ENCODE data around the gene LRRK1.

Gene LRRK1

DNA sequence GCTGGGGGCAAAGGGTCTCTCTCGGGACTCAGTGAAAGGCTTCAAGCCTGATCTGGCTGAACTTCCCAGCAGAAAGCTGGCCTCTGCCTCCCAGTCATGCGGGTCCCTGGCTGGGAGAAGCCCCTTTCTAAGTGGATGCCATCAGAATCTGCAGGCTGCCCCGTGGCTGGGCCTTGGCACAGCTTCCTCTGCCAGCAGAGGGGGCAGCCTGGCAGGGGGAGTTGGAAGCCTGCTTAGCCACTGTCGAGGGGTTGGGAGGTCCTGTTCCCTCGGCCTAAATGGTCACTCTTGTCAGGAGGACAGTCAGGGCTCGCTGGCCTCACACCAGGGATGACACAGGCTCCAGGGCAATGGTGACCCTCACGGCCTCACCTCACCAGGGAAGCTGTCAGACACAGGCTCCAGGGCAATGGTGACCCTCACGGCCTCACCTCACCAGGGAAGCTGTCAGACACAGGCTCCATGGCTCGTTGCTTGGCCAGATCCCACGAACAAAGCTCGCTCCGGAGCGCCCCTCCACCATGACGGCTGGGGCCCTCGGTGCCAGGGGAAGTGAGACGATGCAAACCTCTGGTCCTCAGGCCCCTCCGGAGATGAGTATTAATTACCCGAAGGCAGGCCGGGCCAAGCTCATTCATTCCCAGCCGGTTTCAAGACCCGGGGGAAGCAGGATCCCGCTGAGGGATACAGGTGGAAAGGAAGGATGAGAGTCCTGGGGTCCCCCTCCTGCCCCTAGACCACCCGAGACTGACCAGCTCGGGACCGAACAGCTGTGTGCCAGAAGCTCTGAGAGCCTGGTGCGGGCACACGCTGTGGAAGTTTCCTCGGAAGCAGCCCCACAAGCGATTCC, 181.7 kb downstream of the LRRK1 start:
- DNase-seq = no peak

DNA sequence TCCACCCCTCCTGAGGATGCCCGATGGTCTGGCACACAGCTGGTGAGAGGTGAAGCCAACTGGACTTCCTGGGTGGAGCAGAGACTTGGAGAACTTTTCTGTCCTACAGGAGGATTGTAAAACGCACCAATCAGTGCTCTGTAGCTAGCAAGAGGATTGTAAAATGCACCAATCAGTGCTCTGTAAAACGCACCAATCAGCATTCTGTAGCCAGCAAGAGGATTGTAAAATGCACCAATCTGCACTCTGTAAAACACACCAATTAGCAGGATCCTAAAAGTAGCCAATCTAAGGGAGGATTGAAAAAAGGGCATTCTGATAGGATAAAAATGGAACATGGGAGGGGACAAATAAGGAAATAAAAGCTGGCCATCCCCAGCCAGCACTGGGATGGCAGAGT, 182.5 kb downstream of the LRRK1 start:
- no peak for DNase-seq

DNA sequence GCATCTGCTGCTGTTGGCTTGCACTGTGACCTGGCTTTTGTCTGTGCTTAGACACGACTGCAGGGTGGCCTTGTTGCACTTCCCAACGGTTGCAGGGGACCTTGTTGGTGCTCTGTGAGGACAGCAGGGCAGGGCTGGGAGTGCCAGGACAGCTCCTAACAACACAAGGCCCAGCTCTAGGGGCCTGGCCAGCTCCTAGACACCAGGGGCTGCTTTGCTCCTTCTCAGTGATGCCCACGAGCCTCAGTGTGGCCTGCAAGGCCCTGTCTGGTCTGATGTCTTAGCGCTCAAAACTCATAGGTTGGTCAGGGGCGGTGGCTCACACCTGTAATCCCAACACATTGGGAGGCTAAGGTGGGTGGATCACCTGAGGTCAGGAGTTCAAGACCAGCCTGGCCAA, 183.6 kb downstream of the LRRK1 start:
- DNase-seq = no peak

DNA sequence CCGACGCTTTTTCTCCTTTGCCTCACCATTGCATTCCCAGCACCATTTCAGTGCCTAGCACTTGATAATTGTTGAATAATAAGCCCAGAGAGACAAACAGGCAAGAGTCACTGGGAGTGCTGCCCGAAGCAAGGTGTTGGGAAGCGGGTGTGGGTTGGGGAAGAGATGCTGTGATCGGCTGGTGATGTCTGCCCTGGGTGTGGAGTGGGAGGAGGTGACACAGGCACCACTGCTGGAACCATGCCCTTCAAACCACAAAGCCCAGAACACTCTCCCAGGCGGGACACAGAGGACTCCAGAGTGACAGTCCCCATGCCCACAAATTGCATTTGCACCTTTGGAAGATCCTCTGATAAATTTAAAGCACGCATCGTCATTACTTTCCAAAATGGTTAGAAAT, 184.4 kb downstream of the LRRK1 start:
- DNase-seq = no peak

DNA sequence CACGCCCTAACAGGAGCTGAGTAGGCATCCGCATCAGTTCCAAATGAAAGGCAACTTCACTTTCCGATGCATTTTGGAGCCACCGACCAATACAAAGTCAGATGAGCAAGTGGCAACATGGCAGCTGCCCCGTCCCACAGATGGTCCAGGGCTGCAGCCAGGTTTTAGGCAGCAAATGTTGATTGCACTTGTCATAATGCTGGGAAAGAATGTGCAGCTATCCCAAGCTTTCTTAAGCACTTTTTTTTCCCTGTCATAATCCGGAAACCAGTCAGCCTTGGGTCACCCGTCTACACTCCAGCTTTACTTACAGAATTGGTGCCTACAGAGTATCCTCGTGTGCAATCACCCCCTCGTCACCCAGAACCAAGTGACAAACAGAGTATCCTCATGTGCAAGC, 185.0 kb downstream of the LRRK1 start:
- no peak for DNase-seq

DNA sequence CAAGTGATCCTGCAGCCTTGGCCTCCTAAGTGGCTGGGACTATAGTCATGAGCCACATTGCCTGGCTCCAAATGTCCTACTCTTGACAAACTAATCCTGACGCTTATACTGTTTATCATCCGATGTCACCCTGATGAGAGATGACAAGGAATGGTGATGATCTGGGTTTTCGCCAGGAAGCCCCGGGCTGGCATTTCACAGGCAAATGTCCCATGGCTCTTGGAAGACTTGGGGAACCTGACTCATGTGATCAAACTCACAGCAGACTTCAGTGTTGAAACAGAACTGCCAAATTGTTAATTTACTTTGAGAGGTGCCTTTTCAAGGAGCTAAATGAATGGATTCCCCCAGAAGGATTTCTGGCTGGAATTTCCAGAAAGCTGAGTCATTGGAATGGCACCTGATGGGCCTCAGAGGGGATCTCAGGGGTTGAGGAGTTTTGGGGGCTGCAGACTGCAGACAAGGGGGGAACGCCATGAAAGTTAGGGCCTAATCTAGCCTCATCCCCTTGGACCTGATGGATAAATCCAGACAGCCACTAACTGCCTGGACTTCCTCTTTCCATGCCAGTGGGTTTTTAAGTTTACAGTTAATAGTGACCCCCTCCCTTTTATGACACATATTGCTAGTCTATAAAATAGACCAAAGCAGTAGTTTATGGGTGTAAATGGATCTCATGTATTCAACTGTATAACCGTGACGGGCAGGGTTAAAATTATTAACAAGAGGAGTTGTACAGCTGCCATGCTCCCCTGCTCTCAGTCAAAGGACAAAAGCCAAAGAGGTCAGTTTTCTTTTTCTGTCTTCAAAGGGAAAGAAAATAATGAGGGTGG, 186.1 kb downstream of the LRRK1 start:
- DNase-seq = no peak

DNA sequence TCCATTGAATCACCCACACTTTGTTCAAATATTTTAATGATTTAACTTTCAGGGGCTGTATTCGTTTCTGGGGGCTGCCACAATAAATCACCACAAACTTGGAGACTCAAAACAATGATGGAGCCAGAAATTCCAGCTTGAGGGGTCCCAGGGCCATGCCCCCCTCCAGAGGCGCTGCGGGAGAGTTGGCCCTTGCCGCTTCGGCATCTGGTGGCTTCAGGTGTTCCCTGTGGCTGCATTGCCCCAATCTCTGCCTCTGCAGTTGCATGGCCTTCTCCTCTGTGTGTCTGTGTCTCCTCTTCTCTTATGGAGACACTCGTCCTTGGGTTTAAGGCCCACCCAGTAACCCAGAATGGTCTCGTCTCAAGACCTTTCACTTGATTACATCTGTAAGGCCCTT, 187.9 kb downstream of the LRRK1 start:
- DNase-seq = no peak

DNA sequence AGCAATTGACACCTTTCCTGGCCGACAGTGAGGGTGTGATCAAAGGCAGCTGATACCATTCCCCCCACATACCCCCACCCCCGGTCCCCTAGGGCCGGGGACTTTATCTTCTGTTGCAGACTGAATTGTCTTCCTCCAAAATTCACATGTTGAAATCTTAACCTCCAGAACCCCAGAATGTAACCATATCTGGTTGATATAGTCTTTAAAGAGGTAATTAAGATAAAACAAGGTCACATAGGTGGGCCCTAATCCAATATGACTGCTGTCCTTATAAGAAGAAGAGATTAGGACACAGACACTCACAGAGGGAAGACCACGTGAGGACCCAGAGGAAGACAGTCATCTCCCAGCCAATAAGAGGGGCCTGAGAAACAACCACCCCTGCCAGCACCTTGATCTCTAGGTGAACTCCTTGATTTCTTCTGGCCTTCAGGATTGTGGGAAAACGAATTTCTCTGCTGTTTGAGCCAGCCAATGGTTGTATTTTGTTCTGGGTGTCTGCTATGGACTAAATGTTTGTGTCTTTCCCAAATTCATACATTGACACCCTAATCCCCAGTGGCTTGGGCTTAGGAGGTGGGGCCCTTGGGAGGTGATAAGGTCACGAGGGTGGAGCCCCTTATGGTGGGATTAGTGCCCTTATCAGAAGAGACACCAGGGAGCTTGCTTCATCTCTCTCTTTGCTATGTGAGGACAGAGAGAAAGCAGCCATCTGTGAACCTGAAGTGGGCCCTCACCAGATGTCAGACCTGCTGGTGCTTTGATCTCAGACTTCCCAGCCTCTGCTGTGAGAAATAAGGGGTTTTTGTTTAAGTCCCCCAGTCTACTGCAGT, 188.7 kb downstream of the LRRK1 start:
- DNase-seq = no peak

DNA sequence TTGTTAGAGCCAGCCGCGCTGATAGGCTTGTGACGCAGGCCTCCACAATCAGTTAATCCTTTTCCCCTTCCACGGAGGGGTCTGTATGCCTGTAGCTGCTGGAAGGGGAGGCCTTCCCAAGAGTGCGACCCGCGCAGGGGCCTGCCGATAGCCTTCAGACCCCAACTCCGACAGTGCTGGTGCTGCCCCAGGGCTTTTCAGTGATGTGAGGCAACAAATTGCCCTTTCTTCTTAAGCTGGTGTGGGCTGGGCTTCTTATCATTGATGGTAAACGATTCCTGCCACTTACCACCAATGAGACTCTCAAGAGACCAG, 189.3 kb downstream of the LRRK1 start:
- DNase-seq = no peak

DNA sequence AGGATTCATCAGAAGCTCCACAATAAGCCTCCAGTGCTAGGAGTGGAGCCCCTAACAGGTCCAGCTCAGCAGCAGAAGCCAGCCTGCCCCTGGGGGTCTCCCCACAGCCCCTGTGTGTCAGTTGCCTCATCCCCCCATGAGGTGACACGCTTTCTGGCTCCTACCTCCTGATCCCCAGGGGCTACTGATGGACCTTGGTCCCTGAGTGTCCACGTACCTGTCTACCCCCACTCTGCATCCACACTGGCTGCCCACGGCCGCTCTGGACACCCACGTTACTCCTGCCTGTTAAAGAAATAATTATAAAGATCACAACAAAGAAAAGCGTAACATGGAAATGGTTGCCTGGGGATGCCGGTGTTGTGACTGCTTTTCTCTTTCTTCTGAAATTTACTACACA, 189.6 kb downstream of the LRRK1 start:
- no peak for DNase-seq

DNA sequence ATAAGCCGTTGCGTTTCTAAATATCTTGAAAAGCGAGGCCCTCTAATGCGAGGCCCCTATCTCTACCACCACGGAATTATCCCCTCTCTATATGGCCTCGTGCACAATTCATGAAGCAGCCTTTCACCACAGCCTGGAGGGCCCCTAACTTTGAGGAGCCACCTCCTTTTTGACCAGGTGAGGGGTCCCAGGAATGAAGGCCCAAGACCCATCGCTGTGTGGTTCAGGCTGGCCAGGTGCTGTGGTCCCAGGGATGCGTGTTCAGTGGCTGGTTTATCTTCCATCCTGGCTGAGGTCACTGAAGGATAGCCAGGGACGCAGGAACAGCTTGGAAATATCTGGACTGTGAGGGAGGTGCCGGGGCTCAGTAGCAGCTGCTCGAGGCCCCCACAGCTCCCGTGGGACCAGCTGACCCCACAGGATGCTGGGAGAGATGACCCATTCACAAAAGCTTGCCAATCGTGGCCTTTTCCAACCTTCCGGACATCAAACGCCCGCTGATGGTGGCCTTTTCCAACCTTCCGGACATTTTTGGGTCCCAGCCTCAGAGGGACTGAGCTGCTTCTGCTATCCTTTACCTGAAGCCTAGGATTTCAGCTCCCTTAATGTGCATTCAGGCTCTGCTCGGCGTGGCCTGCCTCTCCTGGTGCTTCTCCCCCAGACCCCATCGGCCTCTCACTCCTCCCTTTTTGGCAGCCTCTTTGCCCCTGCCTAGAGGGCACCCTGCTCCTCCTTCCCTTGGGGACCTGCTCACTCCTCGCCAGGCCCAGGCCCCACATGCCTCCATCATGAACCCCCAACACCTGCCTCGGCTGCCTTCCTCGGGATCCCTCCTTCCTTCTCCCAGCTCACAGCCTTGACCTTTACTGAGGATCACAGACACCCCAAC, 191.8 kb downstream of the LRRK1 start:
- no peak for DNase-seq

DNA sequence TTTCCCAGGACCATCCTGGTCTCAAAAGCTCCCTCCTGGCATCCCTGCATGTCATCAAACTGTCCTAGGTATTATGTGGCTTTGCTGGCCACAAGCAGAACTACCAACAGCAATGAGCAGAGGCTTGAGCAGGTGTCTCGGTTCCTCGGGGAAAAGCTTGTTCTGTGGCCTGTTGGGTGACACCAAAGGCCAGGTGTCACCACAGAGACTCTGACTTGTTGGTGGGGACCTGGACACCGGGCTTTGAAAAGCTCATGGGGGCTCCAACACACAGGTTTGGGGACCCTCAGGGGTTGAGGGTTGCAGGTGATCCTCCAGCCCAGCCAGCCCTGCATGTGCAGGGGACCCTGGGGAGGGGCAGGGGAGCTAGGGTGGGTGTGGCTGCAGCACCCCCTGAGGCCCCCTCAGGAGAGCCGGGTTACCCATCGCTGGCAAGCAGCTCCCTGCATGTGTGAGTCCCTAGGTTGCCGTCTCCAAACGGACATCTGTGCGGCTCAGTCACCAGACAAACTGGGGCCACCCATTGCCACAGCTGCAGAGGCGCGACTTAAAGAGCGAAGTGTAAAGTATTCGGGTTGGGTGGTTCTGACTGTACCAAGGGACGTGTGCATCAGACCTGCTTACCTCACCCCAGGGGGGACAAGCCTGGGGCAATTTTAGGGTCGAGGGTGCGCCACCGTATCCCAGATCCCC, 192.6 kb downstream of the LRRK1 start:
- no peak for DNase-seq

DNA sequence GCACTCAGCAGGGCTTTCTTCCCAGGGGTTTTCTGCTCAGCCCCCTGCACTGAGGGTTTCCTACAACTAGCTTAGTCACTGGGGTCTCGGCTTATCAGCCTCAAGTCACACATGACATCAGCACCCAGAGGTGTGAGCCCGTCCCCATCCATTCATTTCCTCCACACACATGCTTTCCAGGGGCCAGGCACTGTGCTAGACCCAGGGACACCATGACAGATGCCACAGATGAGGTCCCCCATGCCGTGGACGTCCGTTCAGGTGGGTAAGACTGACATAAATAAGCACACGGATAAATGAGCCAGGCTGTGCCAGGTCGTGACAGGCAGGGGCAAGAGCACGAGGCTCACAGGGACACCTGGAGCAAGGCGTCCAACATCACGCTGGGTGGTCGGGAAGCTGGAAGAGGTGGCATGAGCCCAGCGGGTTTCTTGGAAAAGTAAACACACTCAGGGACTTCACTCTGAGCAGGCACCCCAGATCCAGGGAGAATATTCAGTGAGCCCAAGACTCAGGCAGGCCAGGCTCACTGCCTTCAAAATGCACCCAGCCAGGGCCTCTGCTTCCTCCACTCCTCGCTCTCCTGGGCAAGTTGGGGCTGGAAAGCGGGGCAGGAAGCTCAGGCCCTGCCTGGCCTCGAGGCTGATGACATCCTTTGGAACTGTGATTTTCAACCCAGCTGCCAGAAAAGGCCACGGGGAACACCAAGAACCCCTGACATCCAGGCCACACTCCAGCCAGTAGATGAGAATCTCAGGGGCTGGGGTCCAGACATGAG, 193.4 kb downstream of the LRRK1 start:
- no peak for DNase-seq

DNA sequence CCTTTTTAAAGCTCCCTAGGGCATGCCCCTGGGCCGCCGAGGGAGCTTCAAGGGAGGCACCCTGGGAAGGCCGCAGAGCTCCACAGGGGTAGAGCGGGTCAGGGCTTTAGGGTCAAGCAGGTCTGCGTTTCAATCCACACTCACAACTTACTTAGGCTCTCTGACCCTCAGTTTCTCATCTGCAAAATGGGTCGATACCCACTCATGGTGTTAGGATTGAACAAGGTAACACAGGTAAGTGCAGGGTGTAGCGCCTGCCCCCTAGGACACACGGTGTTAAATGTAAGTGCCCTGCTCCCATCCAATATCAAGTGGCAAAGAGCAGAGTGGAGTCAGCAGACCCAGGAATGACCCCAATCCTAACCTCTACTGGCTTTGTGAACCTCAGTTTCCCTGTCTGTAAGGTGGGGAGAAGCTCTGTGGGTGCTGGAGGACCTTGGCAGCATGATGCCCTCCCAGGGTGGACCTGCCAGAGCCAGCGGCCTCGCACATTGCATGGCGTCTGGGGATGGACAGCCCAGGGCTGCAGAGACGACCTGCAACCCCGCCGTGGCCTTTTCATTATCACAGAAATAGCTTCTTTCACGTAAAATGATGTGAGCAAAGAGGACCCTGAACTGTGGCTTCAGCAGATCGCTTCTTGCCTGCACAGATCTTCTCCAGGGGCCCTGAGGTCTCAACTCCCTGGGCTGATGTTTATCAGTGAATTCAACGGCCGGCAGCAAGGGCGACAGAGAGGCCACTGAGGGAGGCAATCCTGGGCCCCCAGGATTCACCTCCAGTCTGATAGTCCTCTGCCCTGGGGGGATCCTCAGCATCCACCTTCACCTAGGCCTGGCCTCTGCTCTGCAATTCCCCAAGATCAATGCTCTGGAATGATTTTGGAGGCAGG, 194.2 kb downstream of the LRRK1 start:
- peak; percentile 52 for DNase-seq

DNA sequence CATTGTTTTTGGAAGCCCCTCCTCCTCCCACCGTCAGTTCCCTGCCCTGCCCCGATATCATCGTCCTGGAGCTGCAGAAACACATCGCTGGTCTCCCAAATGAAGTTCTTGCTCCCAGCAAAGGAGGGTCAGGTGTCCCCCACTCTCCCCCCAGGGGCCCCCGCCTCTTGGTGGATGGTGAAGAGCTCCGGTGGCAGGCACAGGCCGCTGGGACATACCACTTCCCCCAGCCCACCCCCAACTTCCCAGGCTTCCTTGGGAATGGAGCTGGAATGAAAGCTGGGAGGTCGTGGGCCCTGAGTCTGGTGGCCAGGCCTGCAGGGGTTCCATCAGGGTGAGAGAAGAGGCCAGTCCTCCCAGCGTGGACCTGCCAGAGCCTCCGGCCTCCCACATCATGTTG, 195.0 kb downstream of the LRRK1 start:
- no peak for DNase-seq

DNA sequence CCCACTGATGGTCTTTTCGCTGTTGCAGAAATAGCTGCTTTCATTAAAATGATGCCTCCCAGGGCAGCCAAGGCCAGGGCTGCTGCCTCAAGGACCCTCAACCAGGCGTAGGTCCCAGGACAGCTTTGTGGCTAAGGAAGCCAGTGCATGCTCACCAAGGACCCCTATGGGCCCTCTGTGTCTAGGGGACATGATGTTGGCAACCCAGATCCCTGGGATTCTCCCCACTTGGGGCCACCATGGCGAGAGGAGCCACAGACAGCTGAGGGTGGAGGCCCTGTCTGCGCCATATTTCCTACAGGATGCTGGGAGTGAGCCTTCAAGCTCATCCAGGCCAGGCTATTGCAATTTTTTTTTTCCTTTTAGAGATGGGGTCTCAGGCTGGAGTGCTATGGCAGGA, 195.5 kb downstream of the LRRK1 start:
- no peak for DNase-seq

DNA sequence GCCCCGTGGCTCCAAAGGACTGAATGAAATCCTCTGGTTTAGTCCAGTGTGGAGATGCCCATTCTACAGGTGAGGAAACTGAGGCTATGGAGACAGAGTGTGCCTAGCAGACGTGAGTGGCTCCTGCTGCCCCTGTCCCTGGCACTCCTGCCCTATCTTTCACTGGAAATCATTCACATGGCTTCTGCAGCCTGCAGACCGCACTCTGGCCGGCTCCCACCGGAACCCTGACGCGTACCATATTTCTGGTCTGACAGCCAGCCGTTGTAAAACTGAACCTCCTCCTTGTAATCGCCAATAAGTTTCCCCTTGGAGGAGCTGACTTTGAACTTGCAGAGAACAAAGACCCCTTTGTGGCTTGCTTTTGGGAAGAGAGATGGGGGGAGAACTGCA, 196.2 kb downstream of the LRRK1 start:
- DNase-seq = no peak

DNA sequence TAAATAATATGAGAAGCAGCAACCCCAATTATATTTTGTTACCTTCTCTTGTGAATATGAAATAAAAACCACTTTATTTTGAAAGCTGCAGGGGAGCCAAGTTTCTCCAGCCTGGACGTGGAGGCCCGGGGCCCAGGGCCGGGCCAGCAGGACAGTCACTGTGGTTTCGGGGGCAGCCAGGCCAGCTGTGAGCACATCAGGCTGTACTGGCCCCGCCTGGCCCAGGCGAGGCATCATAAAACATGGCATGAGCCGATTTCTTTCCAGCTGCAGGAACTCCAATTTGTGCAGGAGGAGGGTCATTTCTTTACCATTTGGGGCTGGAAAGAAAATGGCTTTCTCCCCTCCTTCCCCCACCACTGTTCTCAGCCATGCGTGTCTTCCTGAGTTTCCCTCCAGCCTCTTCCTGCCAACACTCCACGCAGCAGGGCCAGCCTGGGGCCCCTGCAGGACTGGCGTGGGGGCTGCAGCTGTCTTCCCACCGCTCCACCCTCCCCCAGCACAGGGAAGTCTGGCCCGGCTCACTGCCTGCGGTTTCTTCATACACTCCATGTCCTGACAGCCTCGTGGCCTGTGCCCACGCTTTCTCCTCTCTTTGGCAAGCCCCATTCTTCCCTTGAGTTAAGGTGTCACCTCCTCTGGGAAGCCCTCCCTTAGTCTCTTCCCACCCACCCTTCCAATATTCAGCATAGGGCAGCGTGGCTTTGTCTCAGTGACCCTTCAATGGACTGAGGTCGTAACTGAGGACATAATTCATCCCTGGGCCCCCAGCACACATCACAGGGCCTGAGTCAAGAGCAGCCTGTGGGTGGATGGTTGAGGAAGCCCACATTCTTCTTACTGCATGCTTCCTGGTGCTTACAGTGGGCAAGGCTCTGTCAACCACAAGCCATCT, 196.9 kb downstream of the LRRK1 start:
- peak; percentile 49 for DNase-seq

DNA sequence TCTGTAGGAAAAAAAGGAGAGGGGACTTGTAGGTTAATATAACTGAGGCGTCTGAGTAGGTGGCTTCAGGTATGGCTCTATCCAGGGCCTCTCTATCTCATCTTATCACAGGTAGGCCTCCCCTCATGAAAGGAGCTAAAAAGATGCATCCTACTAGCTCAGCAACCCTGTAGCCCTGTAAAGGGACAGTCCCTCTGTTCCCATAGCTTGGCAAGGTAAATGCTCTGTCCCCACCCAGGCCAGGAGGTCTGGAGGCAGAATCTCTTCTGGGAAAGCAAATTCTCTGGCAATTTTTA, 197.5 kb downstream of the LRRK1 start:
- no peak for DNase-seq

Data from GF-D8 (cell line).